Activated CD4-positive, alpha-beta T cell treated with anti-CD3 and anti-CD28 coated beads, Interleukin-2, Interleukin-4, amounts not matched to agents 100 ng/mL and 50 ng/mL, durations not matched to agents 16 hours and 8 hours (primary cell): Measurements from ENCODE around the gene ETF1.
"Not testable (repeated sequence)": the region's sequence is repeated elsewhere in the genome, so short reads cannot be mapped to it uniquely, and the experiment has no call there.

ENCODE experiments used
- DNase-seq: peaks from one replicate; pipeline ENCODE4 v3.0.0-alpha.2; 2020; ENCODE audit warnings: low spot score

ETF1 gene

GRCh38 chr5:138490648-138491283 is 52.3 kb downstream of the ETF1 start:
- no peak for DNase-seq

GRCh38 chr5:138489683-138490061 is 53.4 kb downstream of the ETF1 start:
- no peak for DNase-seq

- DNase-seq: no peak
Observed at GRCh38 chr5:138488481-138488945, 54.5 kb downstream of the ETF1 start.

GRCh38 chr5:138482638-138483037 is 60.4 kb downstream of the ETF1 start:
- no peak for DNase-seq

GRCh38 chr5:138476918-138477317 is 66.1 kb downstream of the ETF1 start:
- no peak for DNase-seq

GRCh38 chr5:138473151-138473550 is 69.9 kb downstream of the ETF1 start:
- DNase-seq: not testable (repeated sequence)

GRCh38 chr5:138472353-138472752 is 70.7 kb downstream of the ETF1 start:
- no peak for DNase-seq

GRCh38 chr5:138471052-138471361 is 72.0 kb downstream of the ETF1 start:
- no peak for DNase-seq

GRCh38 chr5:138470322-138471051 is 72.5 kb downstream of the ETF1 start:
- DNase-seq: no peak

- no peak for DNase-seq
Observed at GRCh38 chr5:138469540-138470321, 73.3 kb downstream of the ETF1 start.

- DNase-seq: no peak
Observed at GRCh38 chr5:138468966-138469539, 74.0 kb downstream of the ETF1 start.

GRCh38 chr5:138468133-138468965 is 74.7 kb downstream of the ETF1 start:
- no peak for DNase-seq

GRCh38 chr5:138467711-138468132 is 75.3 kb downstream of the ETF1 start:
- DNase-seq: no peak

GRCh38 chr5:138466900-138467710 is 75.9 kb downstream of the ETF1 start:
- no peak for DNase-seq

- no peak for DNase-seq
Observed at GRCh38 chr5:138466125-138466899, 76.7 kb downstream of the ETF1 start.

- DNase-seq: peak; percentile 92
Observed at GRCh38 chr5:138465261-138466124, 77.5 kb downstream of the ETF1 start, which contains the start of gene EGR1. TSS of gene EGR1 (plus strand) at chr5:138465479. CDS start at chr5:138465762, 283 bp downstream.

- DNase-seq: peak; percentile 99
Observed at GRCh38 chr5:138464388-138465260, 78.4 kb downstream of the ETF1 start.

GRCh38 chr5:138464008-138464387 is 79.0 kb downstream of the ETF1 start:
- peak; percentile 94 for DNase-seq
